ENCODE results near the gene ZNF865. TPM values are rescaled to one million over a fixed set of nuclear protein-coding genes. Genes with fewer than 3 reads are reported as not detected.

The ZNF865 gene
- total RNA-seq, 1 donor from 2014 or later = 21.6 TPM

DNA sequence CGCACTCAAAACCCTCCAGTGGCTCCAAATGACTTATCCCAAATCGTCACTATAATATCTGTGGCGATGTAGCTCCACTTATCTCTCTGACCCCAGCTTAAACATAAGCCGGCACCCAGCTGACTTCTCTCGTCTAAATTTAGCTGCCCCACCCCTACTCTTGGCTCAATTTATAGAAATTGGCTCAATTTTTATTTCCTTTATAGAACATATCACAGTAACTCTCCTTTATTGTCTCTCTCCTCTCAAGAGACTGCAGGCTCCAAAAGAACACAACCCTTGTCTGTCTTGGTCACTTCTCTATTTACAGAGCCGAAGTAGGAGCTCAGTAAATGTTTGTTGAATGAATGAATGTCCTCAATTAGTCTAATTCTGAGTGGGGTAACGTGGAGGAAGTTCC is 18.1 kb downstream of the ZNF865 start:
- DNase-seq (ENCODE audit: low spot score) = no peak

DNA sequence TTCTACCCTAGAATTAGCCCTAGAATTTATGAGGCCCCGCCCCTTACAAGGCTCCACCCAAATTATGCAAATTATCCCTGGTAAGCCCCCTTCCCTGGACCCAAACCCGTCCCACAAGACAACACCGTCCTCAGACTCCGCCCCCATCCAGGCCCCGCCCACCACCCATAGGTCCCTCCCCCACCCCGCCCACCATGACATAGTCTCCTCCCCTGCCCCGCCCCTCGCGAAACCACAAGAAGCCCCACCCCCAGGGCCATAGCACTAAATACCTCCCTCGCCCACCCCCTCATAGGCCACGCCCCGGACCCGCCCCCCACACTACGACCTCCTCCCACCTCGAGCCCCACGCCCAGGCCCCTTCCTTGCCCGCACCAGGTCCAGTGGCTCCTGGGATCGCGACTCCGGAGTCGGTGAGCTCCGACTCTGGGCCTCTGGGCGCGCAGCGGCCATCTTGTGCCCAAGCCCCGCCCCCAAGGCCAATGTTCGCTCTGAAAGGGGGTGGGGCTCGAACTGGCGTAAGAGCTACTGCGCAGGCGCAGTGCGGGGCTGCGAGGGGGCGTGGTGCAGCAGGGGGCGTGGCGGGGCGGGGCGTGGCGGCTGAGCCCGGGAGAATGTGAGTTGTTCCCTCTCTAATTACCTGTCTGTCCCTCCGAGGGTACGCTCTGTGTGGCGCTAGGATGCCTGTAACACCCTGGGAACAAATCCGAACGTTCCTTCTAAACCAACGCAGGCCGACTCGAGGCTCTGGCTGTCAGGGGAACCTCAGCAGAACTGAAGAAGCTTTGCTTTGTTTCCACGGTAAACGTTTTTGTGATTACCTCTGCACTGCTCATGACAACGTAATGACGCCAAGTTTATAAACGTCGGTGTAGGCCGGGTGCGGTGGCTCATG is 18.9 kb downstream of the ZNF865 start, which contains the start of gene ZNF784:
Gene ZNF784, minus strand, starts transcription at position 458 of the 895 bp plus-strand sequence. Its CDS starts 5 bp downstream, at position 453.
- peak; percentile 94 for DNase-seq (ENCODE audit: low spot score)

DNA sequence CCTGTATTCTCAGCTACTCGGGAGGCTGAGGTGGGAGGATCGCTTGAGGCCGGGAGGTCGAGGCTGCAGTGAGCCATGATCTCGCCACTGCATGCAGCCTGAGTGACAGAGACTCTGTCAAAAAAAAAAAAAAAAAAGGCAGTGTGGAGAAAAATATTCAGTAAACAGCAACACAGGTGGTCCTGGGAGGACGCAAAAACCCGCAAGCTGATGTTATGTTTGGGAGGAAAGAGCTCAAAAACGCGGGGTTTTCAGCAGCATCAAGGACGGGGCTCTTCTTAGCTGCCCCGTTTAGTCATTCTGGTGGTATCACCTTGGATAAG is 19.5 kb downstream of the ZNF865 start:
- DNase-seq (ENCODE audit: low spot score) = no peak

DNA sequence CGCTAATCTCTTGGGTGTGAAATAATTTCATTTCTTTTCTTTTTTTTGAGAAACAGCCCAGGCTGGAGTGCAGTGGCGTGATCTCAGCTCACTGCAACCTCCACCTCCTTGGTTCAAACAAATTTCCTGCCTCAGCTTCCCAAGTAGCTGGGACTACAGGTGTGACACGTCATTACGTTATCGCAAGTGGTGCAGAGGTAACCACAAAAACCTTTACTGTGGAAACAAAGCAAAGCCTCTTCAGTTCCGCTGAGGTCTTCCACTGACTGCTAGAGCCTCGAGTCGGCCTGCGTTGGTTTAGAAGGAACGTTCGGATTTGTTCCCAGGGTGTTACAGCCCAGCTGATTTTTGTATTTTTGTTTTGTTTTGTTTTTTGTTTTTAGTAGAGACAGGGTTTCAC is 20.9 kb downstream of the ZNF865 start:
- DNase-seq (ENCODE audit: low spot score) = no peak

DNA sequence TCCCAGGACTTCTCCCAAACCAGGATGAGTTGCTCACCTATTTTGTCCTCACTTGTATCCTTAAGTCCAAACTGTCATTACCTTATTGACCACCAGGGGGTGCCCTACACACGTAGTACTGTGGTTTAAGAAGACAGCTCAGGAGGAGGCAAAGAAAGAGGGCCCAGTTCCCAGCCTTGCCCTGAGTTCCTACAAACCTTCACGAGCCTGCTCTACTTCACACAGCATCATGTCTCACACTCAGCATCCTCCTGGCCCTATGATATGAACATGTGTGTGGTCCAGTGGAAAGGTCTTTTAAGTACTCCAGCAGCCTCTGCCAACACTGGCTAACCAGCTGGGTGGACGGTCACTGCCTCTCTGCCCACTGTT is 27.0 kb downstream of the ZNF865 start:
- peak; percentile 95 for DNase-seq (ENCODE audit: low spot score)

DNA sequence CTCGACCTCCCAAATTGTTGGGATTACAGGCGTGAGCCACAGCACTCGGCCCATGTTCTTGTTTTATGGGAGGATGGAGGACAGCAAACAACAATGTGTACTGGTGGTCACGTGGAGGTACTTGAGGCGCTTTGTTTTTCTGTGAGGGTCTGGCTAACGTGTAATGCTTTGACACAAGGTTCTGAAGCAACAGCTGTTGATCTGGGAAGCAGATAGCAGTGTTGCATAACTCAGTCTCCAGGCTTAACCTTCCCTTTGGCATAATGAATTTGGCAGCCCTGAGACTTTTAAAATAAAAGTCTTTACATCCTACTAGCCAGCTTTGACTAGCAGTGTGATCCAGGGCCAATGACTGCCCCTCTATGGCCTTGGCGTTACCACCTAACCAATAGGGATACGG is 28.4 kb downstream of the ZNF865 start:
- DNase-seq (ENCODE audit: low spot score) = no peak

DNA sequence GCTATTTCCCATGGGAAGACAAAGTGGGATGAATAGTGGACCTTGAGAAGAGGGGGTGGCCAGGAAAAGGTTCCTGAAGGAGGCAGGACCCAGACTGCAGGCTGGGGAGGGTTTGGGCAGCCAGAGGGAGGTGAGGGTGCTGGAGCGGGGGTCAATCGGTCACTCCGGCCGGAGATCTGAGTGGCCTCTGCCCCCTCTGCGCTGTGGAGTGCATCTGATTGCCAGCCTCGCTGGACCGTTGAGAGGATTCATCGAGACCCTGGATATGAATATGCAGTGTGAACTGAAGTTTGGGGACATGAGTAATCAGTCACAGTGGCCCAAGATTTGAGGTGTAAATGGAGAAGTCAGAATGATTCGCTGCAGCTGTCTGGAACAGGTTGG is 29.9 kb downstream of the ZNF865 start:
- no peak for DNase-seq (ENCODE audit: low spot score)

DNA sequence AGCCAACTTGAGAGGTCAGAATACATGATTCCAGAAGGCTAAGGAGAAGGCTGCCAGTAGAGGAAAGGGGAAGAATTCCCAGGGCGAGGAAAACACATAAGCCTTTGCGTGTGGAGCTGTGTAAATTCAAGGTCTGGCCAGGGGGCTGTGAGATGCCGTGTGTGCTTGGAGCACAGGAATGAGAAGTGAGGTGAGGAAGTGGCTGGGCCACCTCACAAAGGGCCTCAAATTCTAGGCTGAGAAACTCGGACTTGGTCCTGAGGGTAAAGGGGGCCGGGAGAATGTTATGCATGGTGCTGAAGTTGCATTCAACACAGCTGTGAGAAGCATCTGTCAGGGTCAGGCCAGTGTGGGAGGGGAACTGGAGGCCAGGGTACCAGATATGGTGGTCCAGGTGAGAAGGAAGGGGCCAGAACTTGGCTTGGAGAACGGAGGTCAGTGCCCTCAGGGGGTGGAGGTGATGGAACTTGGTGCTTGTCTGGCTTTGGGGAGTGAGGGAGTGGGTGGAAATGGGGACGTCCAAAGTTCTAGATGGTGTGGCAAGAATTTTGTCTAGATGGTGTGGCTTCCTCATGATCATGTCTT is 30.5 kb downstream of the ZNF865 start:
- DNase-seq (ENCODE audit: low spot score) = no peak

DNA sequence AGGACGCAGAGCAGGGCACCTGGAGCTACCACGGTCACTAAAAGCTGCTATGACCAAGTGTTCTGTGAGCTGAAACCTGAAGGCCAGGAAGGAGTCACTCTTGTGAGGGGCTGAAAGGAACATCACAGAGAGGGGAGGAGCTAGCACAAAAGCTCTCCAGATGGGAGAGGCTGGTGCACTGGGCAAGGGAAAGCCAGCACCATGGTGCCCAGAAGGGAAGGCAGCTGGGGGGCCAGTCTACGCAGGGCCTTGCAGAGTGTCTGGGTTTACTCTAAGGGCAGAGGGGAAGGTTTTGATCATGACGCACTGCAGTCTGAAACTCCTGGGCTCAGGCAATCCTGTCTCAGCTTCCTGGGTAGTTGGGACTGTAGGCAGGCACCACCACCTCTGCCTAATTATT is 31.3 kb downstream of the ZNF865 start:
- DNase-seq (ENCODE audit: low spot score) = no peak

DNA sequence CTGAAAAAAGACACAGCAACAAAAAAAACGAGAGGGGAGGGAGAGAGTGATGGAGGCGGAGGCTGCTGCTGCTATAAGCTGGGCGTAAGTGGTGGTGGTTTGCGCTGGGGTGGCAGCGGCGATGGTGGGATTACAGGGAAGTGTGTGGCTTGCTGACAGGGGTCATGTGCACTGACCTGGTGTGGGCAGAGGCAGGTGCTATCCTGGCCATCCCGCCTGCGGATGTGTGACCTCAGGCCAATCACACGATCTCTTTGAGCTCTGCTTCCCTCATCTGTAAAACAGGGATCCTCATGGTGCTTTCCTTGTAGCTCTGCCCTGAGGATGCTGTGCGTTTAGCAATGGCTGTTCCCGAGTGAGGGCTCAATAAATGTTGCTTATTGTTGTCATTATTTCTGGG is 32.1 kb downstream of the ZNF865 start:
- no peak for DNase-seq (ENCODE audit: low spot score)

DNA sequence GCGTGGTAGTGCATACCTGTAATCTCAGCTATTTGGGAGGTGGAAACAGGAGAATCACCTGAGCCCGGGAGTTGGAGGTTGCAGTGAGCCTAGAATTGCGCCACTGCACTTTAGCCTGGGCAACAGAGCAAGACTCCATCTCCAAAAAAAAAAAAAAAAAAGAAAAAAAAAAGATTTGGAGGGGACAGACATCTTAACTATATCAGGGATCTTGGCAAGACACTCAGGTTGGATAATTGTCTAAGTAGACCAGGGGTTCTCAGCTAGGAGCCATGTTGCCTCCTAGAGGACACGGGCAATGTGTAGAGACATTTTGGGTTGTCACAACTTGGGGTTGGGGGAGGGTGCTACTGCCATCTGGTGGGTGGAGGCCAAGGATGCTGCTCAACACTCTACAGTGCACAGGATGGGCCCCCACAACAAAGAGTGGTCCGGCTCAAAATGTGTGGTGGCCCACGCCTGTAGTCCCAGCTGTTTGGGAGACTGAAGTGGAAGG is 33.5 kb downstream of the ZNF865 start:
- no peak for DNase-seq (ENCODE audit: low spot score)

DNA sequence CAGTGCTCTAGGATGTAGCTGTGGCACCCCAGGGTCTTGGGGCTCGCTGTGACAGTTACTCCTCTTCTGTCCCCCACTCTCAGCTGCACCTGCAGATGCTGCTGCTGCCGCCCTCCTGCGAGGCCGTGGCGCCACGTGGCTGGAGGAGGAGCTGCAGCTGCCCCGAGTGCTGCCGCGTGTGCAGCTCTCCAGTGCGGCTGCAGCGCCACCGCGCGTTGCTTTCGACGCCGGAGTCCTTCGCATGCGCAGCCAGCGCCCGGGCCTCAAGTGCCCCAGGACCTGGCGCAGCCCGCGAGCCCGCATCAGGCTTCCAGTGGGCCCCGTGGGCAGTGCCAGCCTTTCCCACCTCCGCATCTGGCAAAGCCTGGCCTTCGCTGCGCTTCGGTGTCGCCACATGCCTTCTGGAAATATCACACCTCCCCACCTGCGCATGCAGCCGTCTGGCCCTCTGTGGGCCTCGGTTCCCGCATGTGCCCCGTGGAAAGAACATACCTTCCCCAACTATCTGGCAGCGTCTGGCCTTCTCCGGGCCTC is 34.7 kb downstream of the ZNF865 start:
- DNase-seq (ENCODE audit: low spot score) = peak; percentile 73

DNA sequence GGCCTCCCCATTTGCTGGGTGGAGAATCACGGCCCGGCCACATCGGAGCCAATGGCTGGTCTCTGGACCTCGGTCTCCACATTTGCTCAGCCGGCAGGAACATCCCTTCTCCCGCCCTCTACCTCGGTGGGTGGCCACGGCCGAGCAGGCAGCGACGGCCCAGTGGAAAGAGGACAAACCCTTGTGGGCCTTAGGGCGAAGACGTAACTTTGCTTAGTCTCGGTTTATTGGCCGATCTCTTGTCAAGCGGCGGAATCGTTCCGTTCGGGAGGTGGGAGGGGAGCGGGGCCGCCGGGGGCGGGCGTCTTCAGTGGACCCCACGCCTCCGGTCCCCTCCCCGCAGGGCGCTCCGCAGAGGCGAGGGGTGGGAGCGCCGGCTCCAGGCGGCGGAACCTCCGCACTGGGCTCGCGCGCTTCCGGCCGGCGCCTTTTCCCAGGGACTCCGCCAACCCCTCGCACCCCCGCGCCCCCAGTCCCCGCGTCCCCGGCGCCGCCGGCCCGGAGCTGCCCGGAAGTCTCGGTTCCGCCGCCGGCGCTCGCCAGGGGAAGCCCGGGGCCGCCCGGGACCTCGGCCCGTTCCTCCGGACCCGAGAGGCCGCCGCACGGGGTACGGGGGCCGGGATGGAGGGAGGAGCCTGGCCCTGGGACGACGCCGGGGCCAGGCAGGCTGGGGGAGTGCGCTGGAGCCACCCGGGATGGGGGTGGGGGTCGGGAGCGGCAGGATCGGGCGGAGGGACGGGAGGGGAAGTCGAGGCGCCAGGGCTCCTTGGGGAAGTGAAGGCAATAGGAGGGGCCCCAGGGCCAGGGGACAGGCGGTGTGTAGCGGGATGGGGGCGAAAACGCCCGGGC is 35.4 kb downstream of the ZNF865 start, which contains the start of gene ZNF580:
Gene ZNF580, plus strand, starts transcription at position 426 of the 849 bp plus-strand sequence. CDS start 1,507 bp downstream, outside the sequence.
- peak; percentile 59 for DNase-seq (ENCODE audit: low spot score)

DNA sequence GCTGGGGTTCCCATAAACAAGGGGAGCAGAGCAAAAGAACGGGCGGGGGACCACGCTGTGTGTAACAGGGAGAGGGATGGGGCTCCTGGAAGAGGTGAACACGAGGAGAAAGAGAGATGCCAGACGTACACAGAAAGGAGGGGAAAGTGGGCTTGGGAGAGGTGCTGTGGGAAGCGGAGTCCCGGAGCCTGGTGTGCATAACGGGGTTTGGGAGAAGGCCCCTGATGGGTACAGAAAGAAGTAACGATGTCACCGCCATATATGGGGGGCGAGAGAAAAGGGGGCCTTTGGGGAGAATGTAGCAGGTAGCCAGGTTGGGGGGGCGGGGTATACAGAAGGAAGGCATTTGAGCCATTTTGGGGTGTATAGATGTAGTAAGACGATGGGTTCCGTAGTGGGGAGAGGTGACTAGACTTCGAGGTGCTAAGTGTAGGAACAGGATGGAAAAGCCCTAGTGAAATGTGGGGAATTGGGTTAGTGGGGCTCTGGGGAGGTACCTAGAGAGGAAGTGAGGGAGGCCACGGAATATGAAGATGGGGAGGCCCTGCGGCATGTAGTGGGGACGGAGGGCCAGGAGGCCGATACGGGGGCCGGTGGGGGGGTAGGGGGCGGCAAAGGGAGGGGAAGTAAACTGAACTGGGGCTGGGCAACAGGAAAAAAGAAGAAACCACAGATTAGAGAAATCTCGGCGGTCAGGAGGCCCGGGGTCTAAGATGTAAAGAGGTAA is 36.1 kb downstream of the ZNF865 start:
- DNase-seq (ENCODE audit: low spot score) = no peak

DNA sequence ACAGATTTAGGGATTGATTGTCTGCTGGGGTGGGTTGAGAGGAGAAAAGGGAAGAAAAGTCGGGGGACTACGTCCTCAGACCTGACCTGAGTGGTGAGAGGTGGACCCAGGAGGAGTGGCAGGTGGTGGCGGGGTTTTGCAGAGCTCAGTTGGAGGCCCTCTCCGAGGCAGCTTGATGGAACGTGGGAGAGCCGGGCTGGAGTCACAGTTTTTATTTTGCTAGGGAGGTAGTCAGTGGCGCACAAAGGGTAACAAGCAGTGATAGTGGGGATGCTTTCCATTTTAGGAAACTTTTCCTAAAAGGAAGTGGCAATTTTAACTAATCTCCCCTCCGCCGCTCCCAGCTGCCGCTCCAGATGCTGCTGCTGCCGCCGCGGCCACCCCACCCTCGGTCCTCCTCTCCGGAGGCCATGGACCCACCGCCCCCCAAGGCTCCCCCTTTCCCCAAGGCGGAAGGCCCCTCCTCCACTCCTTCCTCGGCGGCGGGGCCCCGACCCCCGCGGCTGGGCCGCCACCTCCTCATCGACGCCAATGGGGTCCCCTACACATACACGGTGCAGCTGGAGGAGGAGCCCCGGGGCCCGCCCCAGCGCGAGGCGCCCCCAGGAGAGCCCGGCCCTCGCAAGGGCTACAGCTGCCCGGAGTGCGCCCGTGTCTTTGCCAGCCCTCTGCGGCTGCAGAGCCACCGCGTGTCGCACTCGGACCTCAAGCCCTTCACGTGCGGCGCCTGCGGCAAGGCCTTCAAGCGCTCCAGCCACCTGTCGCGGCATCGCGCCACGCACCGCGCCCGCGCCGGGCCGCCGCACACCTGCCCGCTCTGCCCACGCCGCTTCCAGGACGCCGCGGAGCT is 36.9 kb downstream of the ZNF865 start:
- no peak for DNase-seq (ENCODE audit: low spot score)

DNA sequence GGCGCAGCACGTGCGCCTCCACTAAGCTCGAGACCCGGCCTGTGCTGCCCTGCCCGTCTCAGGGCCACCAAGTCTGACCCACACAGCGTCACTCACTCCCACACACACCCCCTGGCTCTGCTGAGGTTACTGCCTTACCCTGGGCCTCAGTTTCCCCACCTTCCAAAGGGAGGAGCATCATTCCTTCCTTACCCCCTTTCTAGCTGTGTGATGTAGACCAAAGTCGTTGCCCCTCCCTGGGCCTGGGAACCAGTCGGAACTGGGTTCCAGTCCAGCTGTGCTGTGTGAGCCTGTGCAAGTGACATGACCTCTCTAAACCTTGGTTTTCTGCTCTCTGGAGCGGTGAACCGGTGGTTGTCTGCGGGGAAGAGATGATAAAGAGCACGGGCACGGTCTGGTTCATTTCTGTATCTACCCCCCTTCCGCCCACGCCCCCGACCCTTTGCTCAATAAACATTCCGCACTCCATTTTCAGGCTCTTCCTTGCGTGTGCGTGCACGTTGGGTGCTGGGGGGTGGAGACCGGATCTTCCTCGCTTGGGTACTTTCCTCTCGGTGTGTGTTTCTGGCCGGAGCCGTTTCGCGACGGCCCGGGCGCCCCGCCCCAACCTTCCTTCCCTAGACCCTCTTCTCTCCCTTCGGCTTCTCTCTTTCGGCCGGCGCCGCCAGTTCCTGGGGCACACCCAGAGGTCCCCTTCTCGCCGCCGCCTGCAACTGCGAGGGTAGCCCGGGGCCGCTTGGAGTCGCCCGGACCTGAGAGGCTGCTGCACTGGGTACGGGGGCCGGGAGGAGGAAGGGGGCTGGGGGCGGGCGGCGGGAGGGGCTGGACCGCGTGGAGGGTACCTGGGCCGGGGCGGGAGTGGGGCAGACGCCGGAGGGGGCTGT is 37.8 kb downstream of the ZNF865 start, which contains the start of gene ZNF581:
Gene ZNF581, plus strand, starts transcription at position 647 of the 884 bp plus-strand sequence. CDS start 923 bp downstream, outside the sequence.
- peak; percentile 75 for DNase-seq (ENCODE audit: low spot score)

DNA sequence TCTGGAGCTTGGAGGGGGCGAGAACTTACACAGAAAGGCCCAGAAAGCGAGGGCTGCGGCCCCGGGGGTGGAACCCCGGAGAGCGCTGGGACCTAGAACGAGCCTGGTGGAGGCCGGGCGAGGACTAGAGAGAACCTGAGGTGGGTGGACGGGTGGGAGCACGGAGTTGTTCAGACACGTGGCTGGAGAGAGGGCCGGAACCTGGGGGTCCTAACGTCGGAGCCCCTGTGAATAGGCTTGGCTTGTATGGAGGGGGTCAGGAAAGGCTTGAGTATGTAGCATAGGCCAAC is 38.4 kb downstream of the ZNF865 start:
- DNase-seq (ENCODE audit: low spot score) = no peak

DNA sequence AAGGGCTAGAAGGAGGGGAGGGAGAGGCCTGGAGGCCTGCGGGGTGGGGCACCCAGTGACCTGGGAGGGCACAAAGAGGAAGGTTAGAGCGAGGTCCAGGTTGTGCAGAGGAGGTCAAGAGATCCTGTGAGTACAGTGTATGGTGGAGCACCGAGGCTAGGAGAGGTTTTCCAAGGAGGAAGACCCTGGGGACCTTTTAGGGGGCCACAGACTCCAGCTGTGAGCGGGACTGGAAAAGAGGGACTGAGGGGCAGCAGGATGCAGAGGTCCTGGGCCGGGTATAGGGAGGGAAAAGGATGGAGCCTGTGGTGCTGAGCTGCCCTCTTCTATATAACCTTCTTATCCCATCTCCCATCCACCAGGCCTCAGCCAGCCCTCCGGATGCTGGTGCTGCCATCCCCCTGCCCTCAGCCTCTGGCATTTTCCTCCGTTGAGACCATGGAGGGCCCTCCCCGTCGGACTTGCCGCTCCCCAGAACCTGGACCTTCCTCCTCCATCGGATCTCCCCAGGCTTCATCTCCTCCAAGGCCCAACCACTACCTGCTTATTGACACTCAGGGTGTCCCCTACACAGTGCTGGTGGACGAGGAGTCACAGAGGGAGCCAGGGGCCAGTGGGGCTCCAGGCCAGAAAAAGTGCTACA is 38.9 kb downstream of the ZNF865 start:
- DNase-seq (ENCODE audit: low spot score) = no peak
